IPS-18a (cell line): ENCODE data around the gene THAP3.

Source experiments
- H3K27ac ChIP-seq: one replicate; pipeline ENCODE4 v1.5.1; 2013; ENCODE audit warnings: low read length
- H3K27me3 ChIP-seq: one replicate; pipeline ENCODE4 v1.6.1; 2013; ENCODE audit warnings: mild to moderate bottlenecking, low read length; ENCODE audit not compliant: control insufficient read depth, insufficient read depth
- H3K36me3 ChIP-seq: one replicate; pipeline ENCODE4 v1.6.1; 2013; ENCODE audit warnings: low read depth, low read length; ENCODE audit not compliant: control insufficient read depth
- H3K4me1 ChIP-seq: one replicate; pipeline ENCODE4 v1.6.1; 2013; ENCODE audit warnings: low read depth, low read length; ENCODE audit not compliant: control insufficient read depth
- H3K4me3 ChIP-seq: one replicate; pipeline ENCODE4 v1.5.1; 2013; ENCODE audit warnings: low read length
- H3K9ac ChIP-seq: one replicate; pipeline ENCODE4 v1.6.1; 2013; ENCODE audit warnings: mild to moderate bottlenecking, low read length, moderate library complexity
- H3K9me3 ChIP-seq: one replicate; pipeline ENCODE4 v1.6.1; 2013; ENCODE audit warnings: low read depth, low read length; ENCODE audit not compliant: control insufficient read depth

THAP3 gene

DNA sequence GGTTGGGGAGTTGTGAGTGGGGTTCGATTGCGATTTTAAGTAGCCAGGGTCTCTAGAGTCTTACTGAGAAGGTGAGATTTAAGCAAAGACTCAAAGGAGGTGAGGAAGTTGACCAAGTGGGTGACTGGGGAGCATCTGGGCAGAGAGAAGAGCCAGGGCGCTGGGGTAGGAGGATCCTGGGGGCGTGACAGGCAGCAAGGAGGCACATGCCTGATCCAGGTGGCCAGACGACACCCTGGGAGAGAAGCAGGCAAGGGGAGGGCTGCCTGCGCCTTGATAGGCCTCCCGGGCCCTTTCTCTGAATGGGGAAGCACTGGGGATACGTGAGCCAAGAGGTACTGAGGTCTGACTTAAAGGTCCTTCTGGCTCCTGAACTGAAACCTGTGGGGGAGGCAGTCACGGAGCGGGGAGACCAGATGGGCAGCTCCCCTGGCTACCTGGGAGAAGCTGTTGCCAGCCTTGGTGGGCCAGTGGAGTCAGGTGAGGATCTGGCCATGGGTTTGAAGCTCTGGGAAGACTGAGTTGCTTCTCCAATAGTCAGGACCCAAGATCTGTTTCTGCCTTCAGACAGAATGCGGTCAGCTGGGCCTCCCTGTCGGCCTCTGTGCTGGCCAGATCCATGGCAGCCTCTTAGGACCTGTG lies 39.5 kb upstream of the THAP3 start:
- H3K4me3 ChIP-seq = no peak overlapping the region
- H3K4me1 ChIP-seq = peaks cover 5% of the 10 kb centered on the region
- H3K9ac ChIP-seq = no peak overlapping the region
- H3K27me3 ChIP-seq = no peaks in the 10 kb centered on the region
- H3K27ac ChIP-seq = no peak overlapping the region
- H3K9me3 ChIP-seq = no peaks in the 10 kb centered on the region
- H3K36me3 ChIP-seq = peaks cover 18% of the 10 kb centered on the region

DNA sequence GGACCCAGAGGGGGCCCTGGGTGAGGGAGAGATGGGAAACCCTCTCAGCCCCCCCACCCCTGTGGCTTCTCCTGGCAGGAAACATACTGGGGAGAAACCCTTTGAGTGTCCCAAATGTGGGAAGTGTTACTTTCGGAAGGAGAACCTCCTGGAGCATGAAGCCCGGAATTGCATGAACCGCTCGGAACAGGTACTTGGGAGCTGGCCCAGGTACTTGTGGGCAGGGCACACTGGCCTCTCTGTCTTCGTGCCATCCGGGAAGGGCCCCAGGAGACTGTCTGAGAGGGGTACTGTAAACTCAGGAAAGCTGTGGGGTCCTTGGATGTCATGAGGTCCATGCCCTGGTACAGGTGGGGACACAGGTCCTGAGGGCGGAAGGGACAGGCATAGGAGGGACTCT lies 38.8 kb upstream of the THAP3 start:
- Histone ChIP-seq H3K4me3 (no peak overlapping the region), H3K27ac (no peak overlapping the region), H3K9me3 (no peaks in the 10 kb centered on the region), H3K4me1 (peaks cover under 1% of the 10 kb centered on the region), H3K9ac (no peak overlapping the region), H3K27me3 (no peaks in the 10 kb centered on the region), H3K36me3 (peaks cover 22% of the 10 kb centered on the region)

DNA sequence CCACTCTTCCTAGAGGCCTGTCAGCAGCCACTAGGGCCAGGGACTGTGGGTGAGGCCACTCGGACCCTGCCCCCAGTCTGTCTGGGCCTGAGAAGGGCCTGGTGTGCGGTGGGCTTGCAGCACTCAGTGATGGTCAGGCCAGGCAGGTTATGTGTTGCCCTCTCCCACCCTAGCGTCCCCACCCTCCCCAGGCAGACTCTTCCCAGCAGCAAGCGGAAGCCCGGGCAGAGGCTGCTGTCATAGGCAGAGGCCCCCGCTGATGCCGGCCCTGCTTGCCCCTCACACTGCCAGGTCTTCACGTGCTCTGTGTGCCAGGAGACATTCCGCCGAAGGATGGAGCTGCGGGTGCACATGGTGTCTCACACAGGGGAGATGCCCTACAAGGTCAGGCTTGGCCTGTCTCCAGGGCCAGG lies 38.3 kb upstream of the THAP3 start:
- Histone ChIP-seq H3K27ac (no peak overlapping the region), H3K4me1 (no peaks in the 10 kb centered on the region), H3K9ac (no peak overlapping the region), H3K4me3 (no peak overlapping the region), H3K27me3 (no peaks in the 10 kb centered on the region), H3K36me3 (peaks cover 22% of the 10 kb centered on the region), H3K9me3 (no peaks in the 10 kb centered on the region)

DNA sequence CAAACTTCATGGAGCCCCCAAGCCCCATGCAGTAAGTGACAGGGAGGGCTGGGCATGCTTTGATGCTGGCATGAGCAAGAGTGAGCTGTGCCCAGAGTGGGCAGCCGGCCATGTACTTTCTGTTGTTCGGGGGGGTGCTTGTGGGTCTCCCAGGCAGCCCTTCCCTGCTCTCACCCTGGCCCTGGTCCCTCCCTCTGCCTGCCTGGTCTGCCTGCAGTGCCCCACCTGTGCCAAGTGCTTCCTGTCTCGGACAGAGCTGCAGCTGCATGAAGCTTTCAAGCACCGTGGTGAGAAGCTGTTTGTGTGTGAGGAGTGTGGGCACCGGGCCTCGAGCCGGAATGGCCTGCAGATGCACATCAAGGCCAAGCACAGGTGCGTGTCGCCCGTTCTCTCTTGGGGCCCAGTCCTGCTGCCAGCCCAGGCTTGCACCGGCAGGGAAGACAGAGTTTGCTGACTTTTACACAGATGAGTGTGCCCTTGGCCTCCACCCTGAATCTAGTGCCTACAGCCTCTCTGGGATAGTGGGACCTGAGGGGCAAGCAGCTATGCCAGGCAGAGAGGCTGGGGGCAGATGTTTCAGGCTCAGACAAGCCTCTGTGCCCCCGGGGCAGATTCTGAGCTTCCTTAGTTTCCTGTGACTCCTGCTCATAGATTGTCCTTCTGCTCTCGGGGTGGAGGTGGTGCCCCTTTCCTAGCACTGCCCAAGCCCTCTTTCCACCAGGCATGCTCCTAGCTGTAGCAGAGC lies 37.2 kb upstream of the THAP3 start:
- Histone ChIP-seq H3K27me3 (no peaks in the 10 kb centered on the region), H3K9me3 (no peaks in the 10 kb centered on the region), H3K27ac (no peak overlapping the region), H3K4me1 (no peaks in the 10 kb centered on the region), H3K4me3 (no peak overlapping the region), H3K36me3 (peaks cover 28% of the 10 kb centered on the region), H3K9ac (no peak overlapping the region)

DNA sequence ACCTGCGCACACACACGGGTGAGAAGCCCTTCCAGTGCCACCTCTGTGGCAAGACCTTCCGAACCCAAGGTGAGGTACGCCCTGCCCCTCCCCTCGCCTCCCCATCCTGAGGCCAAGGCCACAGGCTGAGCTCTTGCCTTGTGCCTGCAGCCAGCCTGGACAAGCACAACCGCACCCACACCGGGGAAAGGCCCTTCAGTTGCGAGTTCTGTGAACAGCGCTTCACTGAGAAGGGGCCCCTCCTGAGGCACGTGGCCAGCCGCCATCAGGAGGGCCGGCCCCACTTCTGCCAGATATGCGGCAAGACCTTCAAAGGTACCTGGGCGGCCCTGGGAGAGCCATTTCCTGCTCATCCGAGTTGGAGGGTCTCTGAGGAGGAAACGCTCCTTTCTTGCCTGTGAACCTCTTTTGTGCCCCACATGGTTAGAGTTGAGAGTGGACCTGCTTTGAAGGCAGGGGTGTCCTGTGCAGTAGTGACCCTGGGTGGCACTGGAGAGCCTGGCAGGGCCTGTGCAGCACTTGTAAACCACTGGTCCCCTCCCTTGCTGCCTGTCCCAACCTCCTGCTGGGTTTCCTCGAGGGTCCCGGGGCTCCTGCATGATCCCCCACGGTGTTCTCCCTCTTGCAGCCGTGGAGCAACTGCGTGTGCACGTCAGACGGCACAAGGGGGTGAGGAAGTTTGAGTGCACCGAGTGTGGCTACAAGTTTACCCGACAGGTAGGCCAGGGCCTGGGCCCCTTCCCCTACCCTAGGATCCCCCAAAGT lies 36.4 kb upstream of the THAP3 start:
- no peaks in the 10 kb centered on the region for H3K4me1 ChIP-seq
- H3K9me3 ChIP-seq = no peaks in the 10 kb centered on the region
- no peak overlapping the region for H3K4me3 ChIP-seq
- no peak overlapping the region for H3K9ac ChIP-seq
- H3K27ac ChIP-seq = no peak overlapping the region
- H3K27me3 ChIP-seq = no peaks in the 10 kb centered on the region
- peaks cover 32% of the 10 kb centered on the region for H3K36me3 ChIP-seq

DNA sequence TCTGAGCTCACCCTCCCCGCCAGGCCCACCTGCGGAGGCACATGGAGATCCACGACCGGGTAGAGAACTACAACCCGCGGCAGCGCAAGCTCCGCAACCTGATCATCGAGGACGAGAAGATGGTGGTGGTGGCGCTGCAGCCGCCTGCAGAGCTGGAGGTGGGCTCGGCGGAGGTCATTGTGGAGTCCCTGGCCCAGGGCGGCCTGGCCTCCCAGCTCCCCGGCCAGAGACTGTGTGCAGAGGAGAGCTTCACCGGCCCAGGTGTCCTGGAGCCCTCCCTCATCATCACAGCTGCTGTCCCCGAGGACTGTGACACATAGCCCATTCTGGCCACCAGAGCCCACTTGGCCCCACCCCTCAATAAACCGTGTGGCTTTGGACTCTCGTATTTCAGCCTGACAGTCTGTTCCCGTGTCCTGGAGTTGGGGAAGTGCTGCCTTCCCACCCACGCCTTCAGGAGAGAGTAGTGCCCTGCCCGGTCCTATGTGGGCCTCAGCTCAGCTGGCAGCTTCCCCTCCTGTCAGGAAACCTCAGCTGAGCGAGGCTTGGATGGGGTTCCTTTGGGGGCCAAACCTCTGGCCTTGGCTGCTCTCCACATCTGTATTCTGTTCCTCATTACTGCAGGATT lies 35.7 kb upstream of the THAP3 start:
- H3K4me1 ChIP-seq = no peaks in the 10 kb centered on the region
- H3K9ac ChIP-seq = no peak overlapping the region
- no peaks in the 10 kb centered on the region for H3K9me3 ChIP-seq
- no peak overlapping the region for H3K4me3 ChIP-seq
- no peaks in the 10 kb centered on the region for H3K27me3 ChIP-seq
- H3K27ac ChIP-seq = no peak overlapping the region
- peaks cover 36% of the 10 kb centered on the region for H3K36me3 ChIP-seq

DNA sequence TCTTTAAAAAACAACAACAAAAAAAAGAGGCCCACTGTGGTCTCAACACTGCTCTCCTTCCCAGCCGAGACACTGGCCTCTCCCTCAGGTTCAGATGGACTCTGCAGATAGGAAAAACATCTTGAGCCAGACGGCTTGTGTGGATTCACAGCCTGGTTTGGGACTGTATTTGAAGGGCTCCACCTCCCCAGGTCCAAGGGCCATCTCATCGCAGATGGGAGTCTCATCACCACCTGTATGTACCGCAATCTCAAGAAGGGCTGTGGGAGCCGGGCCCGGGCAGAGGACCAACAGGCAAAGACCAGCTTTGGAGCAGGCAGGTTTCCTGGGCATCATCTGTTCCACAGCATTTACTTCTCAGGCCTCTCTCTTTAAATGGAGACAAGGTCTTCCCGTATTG lies 34.6 kb upstream of the THAP3 start:
- Histone ChIP-seq H3K4me1 (no peaks in the 10 kb centered on the region), H3K36me3 (peaks cover 42% of the 10 kb centered on the region), H3K9me3 (no peaks in the 10 kb centered on the region), H3K9ac (no peak overlapping the region), H3K4me3 (no peak overlapping the region), H3K27me3 (no peaks in the 10 kb centered on the region), H3K27ac (no peak overlapping the region)

DNA sequence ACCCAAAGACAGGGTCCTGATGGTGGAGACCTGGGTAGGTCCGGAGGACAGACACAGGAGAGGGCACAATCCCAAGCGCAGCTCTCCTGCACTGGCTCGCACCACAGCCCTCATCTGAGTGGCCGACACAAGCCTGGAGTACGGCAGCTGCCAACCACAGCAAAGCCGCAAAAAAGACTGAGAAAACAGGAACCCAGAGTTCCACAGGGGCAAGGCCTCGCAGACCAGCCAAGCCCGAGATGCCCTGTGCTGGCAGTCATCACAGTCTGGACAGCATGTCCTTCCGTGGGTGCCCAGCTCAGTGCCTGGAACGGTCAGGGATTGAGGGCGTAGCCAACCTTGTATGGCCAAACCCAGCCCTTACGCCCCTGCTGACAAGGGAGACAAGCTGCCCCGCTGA lies 33.4 kb upstream of the THAP3 start:
- H3K36me3 ChIP-seq = peaks cover 52% of the 10 kb centered on the region

DNA sequence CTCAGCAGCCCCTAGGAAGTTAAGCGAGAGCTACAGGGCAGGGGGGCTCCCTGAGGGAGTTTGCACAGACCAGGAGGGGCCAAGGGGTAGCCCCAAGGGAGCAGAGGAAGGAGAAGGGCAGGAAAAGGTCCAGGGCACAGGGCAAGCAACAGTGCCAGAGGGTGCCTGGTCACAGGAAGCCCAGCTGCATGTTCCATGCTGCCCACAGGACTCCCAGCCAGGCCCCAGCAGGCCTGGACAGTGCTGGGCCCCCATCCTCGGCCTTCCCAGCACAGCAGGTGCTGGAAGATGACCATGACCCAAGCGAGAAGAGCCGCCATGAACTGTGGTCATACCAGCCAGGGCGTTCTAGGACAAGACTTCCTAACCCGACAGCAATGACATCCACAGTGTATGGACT lies 33.0 kb upstream of the THAP3 start:
- Histone ChIP-seq H3K9ac (no peak overlapping the region), H3K27ac (no peak overlapping the region), H3K36me3 (peaks cover 56% of the 10 kb centered on the region)

More for the DNA sequence above, 33.4 kb upstream of the THAP3 start:
- Histone ChIP-seq H3K9me3 (no peaks in the 10 kb centered on the region), H3K9ac (no peak overlapping the region), H3K4me1 (no peaks in the 10 kb centered on the region), H3K27me3 (no peaks in the 10 kb centered on the region), H3K27ac (no peak overlapping the region), H3K4me3 (no peak overlapping the region)

DNA sequence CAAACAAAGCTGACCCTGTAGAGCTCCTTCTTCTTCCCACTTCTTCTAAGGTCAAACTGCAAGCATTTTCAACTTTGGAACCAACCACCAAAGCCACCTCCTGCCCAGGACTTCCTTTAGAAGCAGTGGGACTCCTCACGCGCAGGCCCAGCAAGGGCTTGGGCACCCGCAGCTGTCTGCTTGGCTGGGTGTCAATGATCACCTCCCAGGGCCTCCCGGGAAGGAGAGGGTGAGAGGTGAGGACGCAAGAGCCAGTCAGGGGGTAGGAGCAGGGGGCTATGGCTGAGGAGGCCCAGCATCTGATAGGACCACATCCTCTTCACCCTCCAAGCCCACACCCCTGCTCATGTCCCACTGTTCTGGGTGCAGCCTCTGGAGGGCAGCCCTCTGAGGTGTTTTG lies 32.2 kb upstream of the THAP3 start:
- Histone ChIP-seq H3K9me3 (no peaks in the 10 kb centered on the region), H3K4me1 (no peaks in the 10 kb centered on the region), H3K27me3 (no peaks in the 10 kb centered on the region), H3K9ac (no peak overlapping the region), H3K4me3 (no peak overlapping the region), H3K36me3 (peaks cover 64% of the 10 kb centered on the region), H3K27ac (no peak overlapping the region)

More for the DNA sequence above, 33.0 kb upstream of the THAP3 start:
- Histone ChIP-seq H3K4me3 (no peak overlapping the region), H3K9me3 (no peaks in the 10 kb centered on the region), H3K27me3 (no peaks in the 10 kb centered on the region), H3K4me1 (no peaks in the 10 kb centered on the region)

DNA sequence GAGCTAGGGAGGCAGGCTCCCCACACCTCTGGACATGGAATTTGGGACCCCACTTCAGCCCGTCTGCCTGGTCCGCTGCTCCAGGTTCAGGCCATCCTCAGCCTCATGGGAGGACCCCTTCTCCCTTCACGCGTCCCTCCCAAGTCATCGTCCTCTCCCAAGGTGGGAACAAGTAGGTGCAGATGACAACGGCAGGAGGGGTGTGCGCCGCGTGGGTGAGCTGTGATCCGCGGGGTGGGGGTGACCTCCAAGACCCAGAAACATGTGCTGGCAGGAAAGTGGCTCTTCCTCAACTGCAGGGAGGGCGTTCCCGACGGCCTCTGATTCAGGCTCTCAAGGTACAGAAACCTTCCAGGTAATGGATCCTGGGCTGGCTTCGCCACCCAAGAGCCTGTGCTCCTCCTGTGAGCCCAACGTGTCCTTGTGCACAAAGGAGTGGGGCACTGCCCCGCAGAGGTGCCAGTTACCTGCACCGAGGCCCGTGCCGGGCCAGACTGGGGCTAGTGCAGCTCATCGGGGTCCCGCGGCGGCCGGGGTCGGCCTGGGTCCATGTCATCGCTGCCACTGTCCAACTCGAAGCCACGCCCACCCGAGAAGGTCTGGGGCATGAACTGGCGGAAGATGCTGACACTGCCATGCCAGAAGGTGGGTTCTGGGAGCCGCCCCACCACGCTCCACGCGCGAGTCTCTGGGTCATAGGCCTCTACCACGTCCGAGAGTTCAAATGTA lies 31.6 kb upstream of the THAP3 start:
- H3K4me1 ChIP-seq = no peaks in the 10 kb centered on the region
- no peaks in the 10 kb centered on the region for H3K9me3 ChIP-seq
- no peak overlapping the region for H3K4me3 ChIP-seq
- H3K9ac ChIP-seq = no peak overlapping the region
- H3K27ac ChIP-seq = no peak overlapping the region
- H3K36me3 ChIP-seq = peaks cover 67% of the 10 kb centered on the region
- no peaks in the 10 kb centered on the region for H3K27me3 ChIP-seq
